Middle frontal gyrus (tissue), 1 donor: ENCODE data around the gene SH3PXD2B.
"Not testable (repeated sequence)": the region's sequence is repeated elsewhere in the genome, so short reads cannot be mapped to it uniquely, and the experiment has no call there.

Experiments used
- DNase-seq: peaks from one replicate; pipeline ENCODE4 v3.0.0-alpha.2; 2015; ENCODE audit warnings: low spot score; ENCODE audit errors: extremely low spot score

SH3PXD2B gene

DNA sequence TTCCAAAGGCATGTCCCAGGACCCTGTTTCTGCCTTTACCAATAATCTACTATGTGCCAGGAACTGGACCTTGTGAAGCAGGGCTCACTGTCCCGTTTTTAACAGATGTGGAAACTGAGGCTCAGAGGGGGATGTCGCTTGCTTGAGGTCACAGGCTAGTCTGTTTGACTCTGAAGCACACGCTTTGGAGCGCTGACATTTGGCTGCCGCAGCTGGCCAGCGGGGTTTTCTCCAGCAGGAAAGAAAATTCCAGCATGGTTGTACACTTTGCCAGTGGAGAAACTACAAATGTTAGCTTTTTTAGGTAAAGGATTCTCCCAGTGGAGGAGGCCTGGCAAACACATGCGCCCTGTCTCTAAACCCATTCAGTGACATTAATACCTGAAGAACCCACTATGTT is 50.5 kb downstream of the SH3PXD2B start:
- no peak for DNase-seq

DNA sequence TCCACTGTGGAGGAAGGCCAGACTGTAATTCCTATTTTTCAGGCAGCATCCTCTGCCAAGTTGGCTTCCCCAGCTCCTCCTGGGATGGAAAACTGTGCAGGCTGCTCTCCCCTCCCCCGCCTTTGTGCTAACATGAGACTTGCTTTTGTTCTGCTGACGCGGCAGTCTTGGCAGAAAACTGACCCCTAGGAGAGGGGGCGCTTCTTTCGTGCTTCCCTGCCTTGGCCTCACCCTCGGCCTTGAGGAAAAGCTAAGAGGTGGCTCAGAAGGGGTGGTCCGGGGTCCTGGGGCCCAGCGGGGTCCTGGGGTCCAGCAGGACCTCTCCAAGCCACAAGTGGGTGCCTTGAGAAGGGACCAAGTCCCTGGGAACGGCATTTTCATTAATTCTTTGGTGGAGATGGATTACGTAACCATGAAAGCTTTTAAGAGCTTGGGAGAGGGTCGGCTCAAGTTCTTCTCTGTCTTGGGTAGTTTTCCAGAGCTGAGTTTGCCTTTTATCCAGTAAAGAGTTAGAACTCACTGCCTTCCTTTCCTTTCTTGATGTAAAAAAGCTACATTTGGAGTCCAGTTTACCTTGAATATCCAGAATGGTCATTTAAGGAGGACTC is 51.0 kb downstream of the SH3PXD2B start:
- DNase-seq, result no peak

DNA sequence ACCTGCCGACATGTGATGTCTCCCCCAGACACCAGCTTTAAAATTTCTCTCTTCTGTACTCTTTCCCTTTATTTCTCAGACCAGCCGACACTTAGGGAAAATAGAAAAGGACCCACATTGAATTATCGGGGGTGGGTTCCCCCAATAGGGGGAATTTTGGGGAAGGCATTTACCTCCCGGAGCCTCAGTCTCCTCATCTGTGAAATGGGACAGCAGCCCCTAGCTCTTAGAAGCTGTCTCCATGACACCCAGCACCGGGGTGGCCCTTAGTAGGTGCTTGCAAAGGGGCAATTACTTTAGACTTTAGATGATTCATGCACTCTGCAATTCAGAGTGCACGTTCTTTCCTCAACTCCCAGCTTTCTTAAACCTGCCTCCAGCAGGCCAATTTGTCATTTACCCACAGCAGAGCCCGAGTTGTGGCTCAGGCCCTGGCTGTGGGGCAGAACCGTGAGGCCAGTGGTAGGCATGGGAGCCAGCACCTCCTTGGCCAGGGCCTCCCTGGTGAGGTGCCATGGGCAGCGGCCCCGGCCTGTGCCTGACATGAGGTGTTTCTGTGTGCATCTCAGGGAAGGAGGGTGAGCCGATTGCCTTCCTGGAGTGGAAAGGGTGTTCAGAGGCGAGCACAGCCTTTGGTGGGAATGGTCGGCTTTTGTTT is 51.7 kb downstream of the SH3PXD2B start:
- DNase-seq, result no peak

DNA sequence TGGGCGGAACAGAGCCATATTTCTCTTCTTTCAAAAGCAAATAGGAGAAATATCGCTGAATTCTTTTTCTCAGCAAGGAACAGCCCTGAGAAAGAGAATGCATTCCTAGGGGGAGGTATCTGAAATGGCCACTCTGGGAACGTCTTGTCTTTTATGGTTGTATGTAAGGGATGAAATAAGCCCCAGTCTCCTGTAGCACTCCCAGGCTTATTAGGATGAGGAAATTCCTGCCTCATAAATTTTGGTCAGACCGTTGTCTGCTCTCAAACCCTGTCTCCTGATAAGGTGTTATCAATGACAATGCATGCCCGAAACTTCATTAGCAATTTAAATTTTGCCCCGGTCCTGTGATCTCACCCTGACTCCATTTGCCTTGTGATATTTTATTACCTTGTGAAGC is 52.3 kb downstream of the SH3PXD2B start:
- not testable (repeated sequence) for DNase-seq

DNA sequence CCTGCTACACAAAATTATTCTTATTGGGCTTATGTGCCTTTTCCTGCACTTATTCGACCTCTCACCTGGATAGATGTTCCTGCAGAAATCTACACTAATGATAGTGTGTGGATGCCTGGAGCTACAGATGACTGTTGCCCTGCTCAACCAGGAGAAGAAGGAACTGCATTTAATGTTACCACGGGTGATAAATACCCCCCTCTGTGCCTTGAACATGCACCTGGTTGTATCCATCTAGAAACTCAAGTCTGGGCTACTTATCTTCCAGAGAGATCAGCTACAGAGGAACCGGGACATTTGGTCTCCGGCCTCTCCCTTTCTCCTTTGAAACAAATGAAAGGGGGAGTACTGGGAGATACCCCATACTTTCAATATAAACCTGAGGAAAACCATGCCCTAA is 54.5 kb downstream of the SH3PXD2B start:
- DNase-seq, result no peak

DNA sequence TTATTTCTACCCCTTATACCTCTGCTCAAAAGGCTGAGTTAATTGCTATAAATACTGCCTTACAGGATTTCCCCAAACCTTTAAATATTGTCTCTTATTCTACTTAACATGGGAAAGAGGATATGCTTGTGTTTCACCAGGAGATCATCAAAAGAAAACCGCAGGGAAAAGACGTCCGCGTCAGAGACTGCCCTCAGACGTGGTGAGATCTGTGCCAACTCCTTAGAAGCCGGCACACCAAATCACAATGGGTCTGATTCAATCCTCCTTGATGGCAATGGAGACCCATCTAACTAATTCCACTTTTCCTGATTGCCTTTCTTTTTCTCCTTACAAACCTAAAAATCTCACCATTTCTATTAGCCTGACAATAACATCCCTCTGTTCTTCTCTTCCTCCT is 55.0 kb downstream of the SH3PXD2B start:
- no peak for DNase-seq

DNA sequence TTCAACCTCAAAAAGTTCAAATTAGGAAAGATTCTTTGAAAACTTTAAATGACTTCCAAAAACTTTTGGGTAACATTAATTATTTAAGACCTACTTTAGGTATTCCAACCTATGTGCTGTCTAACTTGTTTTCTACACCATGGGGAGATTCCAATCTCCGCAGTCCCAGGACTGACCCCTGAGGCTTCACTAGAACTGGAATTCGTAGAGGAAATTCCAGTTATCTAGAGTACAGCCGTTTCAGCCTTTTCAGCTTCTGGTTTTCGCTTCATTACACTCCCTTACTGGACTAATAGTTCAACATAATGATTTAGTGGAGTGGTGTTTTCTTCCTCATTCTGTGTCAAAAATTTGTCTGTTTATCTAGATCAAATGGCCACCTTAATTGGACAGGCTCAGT is 55.7 kb downstream of the SH3PXD2B start:
- DNase-seq, result not testable (repeated sequence)

DNA sequence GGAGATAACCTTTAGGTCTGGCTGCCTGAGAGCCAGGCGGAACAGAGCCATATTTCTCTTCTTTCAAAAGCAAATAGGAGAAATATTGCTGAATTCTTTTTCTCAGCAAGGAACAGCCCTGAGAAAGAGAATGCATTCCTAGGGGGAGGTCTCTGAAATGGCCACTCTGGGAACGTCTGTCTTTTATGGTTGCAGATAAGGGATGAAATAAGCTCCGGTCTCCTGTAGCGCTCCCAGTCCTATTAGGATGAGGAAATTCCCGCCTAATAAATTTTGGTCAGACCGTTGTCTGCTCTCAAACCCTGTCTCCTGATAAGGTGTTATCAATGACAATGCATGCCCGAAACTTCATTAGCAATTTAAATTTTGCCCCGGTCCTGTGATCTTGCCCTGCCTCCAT is 57.3 kb downstream of the SH3PXD2B start:
- DNase-seq, result not testable (repeated sequence)

DNA sequence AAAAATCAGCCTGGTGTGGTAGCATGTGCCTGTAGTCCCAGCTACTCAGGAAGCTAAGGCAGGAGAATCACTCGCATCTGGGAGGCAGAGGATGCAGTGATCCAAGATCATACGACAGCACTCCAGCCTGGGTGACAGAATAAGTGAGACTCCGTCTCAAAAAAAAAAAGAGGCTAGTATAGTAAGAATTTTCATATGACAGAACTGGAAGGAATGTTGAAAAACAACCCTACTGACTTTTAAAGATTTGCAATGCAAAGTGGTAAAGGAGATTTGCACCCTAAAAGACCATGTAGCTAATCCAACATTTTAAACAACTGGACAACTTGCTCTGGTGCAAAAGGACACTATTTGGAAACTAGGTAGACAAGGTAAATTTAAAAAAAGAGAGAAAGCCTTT is 58.1 kb downstream of the SH3PXD2B start:
- DNase-seq, result no peak

DNA sequence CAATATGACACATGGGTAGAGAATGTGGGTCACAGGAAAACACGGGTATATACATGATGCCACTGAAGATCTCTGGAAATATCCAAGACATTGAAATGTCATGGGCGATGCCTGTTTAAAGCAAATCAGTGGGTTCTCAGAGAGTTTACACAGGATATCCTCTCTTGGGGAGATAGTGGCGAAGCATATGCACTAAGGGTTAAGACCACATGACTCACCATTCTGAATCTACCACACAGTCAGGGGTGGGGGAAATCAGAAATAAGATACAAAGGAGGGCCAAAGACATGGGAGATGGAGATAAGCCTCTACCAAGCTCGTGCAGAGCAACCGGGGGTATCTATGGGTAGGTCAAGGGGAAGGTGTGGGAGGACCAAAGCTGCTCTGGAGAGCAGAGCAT is 58.8 kb downstream of the SH3PXD2B start:
- DNase-seq, result no peak

DNA sequence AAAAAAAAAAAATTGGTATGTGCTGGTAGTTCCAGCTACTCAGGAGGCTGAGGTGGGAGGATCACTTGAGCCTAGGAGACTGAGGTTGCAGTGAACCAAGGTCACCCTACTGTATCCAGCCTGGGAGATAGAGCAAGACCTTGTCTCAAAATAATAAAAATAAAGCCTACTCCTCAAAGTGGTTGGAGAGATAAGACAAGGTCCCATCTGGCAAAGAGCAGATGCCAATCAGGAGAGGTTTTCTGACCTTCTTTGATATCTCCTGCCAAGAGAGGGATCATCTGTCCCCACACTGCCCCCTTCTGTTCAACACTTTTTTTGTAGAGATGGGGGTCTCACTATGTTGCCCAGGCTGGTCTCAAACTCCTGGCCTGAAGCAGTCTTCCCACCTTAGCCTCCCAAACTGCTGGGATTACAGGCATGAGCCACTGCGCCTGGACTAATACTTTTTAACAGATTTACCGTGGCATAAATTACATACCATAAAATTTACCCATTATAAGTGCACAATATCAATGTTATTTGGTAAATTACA is 64.7 kb downstream of the SH3PXD2B start:
- no peak for DNase-seq

DNA sequence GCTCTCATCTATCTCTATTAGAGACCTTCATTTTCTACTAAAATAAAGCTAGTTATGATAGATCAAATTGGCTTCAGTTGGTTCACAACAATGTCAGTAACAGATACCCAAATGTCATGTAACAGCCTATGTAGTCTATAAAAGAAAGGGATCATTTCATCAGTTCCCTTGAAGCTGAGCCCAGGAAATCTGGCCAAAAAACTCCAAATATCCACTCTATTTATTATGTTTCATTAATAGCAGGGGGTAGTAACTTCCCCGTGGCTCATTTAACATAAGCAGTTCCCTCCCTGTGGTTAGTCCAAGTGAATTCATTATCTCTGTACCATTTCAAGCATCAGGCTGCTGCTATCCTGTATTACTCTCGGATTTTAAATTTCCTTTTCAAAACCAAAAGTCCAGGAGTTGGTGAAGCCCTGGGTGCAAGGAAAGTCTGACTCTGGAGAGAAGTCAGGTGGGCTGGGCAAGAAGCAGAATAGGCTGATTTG is 66.0 kb downstream of the SH3PXD2B start:
- DNase-seq, result no peak

DNA sequence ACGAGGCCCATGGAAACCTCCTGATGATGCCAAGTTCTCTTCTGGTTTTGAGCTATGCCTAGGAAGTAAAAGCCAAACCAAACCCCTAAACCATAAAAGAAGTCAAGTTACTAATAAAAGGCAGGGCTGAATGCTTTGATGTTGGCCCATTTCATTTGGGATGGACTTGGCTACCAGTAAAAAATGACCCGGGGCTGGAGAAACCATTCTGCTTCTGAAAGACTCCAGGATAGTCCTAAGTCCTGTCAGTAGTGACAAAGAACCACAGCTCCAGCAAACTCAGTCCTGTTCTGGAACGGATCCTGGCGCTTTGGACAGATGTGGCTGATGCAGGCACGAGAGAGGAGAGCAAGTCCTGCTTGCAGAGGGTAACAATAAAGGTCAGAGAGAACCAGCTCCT is 68.6 kb downstream of the SH3PXD2B start:
- DNase-seq, result no peak

DNA sequence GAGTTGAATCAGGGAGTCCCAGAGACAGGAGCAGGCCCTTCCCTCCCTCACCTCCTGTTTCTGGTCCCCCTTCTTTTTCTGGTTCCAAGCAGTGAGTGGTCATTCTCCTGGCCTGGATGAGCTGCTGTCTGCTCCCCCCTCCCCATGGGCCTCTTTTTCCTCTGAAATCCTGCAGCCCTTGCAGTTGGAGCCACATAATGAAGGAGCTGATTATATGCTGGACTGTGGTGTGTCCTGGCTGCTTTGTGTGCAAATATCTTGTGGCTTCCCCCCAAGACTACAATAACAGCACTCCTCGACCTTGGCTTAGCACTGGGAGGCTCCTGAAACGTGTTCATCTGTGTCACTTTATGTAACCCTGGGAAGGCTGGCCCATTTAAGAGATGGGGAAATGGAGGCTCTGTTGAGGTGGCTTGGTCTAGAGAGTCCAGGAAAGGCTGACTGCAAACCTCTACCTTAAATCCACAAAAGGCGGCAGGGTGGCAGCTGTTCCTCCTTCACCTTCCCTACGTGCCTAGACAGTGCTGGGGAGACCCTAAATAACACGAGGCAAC is 69.2 kb downstream of the SH3PXD2B start:
- no peak for DNase-seq

DNA sequence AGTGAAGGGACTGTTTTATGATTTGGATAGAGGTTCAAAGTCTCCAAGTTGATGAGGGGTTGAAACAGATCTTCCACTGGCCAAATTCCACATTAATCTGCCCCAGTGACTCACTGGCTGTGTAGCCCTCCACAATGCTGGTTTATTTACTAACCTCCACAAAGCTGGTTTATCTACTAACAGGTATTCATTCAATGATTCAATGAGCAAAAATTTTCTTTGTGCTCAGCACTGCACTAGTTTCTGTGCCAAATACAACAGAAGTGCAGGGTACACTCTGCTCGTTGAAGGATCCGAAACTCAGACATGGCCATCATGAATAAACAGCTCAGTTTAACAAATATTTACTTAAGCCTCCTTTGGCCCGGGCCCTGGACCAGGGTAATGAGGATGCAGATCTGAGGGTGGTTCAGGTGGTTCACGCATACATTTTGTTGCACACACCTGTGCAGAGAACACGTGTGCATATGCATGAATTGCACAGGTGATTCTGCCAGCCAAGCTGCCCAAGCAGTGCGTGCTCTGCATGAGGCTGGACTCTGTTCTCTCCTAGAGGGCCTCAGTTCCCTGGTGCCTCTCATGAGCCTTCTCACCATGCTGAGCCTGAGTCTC is 71.0 kb downstream of the SH3PXD2B start:
- DNase-seq, result no peak

DNA sequence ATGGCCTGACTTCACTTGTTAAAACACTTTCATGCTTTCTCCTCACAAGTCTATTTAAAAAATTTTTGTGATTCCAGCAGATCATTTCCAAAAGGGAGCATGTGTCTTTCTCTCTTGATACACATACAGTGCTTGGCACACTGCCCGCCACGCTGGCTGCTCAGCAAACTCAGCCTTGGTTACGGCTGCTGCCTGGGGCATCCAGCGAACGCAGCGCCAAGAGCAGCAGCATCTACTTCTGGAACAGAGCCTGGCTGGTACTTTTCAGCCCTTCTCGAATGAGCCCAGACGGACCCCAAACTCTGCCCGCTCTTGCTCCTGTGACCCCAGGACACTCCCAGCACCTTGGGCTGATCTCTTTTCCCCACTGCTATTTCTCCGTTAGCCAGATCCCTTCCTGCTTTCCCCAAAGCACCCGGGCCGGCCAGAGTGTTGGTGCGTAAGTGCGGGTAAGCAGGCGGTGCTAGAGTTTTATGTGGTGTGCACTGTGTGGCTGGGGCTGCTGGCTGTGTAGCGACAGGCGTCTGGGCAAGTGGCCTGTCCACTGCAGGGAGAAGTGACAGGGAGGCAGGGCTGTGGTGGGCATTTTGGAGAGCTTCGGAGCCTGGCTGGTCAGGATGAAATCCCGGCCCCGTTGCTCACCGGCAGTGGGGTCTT is 73.2 kb downstream of the SH3PXD2B start:
- peak; percentile 63 for DNase-seq

DNA sequence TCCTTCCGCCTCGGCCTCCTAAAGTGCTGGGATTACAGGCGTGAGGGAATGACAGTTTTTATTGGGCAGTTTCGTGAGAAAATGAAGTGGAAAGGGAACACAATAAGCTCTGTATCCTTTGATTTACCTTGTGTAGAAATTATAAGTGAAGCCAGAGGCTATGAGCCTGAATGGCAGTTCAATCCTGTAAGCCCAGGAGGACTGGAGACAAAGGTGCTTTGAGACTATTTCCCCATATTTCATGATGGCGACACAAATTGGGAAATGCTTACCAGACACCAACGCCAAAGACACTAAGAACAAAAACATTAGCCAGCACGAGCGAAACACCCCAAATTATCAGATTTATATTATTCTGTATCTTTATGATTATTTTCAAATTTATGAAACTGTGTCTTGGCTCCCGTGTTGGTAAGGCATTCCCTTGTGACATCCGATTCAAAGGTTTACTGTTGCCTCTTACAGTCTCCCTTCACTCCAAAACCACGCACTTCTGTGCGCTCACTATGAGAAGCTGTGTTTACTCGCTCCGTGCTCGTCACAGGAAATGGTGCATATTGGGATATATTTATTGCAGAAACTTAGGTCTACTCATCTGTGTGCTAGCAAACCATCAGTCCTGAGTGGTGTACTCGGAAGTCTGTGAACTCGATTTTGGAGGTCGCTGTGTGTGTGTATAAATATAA is 73.9 kb downstream of the SH3PXD2B start:
- no peak for DNase-seq

DNA sequence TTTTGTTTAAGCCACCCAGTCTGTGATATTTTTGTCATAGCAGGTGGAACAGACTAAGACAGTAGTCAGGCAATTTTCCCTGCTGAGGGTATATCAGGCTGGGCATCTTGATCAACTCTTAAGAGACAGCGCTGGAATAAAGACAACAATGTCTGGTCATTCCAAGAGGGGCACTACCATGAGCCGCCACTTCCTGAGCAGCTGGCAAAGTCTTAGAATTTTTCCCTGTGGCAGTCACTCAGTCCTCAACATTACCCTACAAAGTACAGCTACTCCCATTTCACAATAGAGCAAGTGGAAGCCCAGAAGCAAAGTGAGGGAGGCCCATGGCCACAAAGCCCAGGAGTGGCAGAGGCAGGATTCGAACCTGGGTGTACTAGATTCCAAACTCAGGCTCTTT is 74.8 kb downstream of the SH3PXD2B start:
- no peak for DNase-seq

DNA sequence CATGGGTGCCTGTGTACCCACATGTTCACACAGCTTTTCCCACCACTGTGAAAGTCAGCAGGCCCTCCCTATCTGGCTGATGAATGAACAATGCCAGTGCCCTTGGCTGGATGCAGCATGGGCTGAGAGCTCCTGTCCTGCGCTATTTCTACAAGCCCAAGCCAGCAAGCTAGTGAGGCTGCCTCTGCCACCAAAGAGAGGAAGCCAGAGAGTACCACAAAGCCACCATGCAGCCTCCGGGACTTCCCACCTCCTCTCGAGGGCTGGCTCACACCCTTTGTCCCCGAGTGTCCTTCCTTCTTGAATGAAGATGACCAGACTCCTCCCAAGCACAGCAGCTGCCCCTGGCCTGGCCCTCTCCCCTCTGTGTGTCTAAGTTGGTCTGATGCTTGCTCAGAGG is 76.5 kb downstream of the SH3PXD2B start:
- no peak for DNase-seq

DNA sequence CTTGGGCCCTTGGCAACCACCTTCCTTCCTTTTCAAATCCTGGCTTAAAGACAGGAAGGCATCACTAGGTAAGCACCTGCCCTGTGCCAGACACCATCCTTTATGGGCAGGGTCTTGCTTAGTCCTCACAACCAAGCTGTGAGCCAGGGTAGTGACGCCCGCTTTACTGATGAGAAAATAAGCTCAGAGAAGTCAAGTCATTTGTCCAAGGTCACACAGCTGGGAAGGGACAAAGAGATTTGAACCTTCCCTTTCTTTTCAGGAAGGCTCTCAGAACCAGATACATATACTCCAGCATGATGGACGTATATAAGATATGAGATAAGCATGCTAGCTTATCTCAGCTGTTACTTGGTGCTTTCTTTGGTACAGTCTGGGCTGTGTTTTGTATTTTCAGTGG is 76.9 kb downstream of the SH3PXD2B start:
- DNase-seq, result no peak

DNA sequence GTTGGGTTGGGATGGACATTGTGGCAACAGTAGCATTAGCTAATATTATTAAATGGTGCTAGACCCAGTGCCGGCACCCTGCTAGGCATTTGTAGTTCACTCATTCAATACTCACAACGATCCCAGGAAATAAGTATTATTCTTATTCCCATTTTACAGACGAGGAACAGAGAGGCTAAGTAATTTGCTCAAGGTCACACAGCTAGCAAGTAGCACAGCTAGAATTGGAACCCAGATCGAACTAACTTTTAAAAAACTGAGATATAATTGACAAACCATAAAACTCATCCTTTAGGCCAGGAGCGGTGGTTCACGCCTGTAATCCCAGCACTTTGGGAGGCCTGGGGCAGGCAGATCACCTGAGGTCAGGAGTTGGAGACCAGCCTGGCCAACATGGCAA is 79.5 kb downstream of the SH3PXD2B start:
- DNase-seq, result no peak
